Peyer's patch (tissue), 4 donors: ENCODE results near the gene PYGO2. TPM values are rescaled to one million over a fixed set of nuclear protein-coding genes. Genes with fewer than 3 reads are reported as not detected.
"Not testable (repeated sequence)": the region's sequence is repeated elsewhere in the genome, so short reads cannot be mapped to it uniquely, and the experiment has no call there.

Source experiments
- DNase-seq, 3 donors: peaks; one replicate each; pipeline ENCODE4 v3.0.0-alpha.2; 2017 to 2019
- H3K27ac ChIP-seq, 4 donors: fragments of 200-600 bp; sonication (generic); one replicate each; pipeline ENCODE4 v1.5.1; 2016 to 2019
- H3K27me3 ChIP-seq, 2 donors: fragments of 200-600 bp; sonication (generic); one replicate each; pipeline ENCODE4 v1.5.1; 2019
- H3K36me3 ChIP-seq, 3 donors: fragments of 200-600 bp; sonication (generic); one replicate each; pipeline ENCODE4 v1.5.1; 2016 to 2019
- H3K4me1 ChIP-seq, 4 donors: fragments of 200-600 bp; sonication (generic); one replicate each; pipeline ENCODE4 v1.5.1; 2016 to 2019
- H3K4me3 ChIP-seq, 4 donors: fragments of 200-600 bp; sonication (generic); 1 replicate in 3 of 4; 2 replicates in 1 of 4; pipeline ENCODE4 v1.5.1; 2016 to 2019; ENCODE audit warnings: mild to moderate bottlenecking in 1 of 4
- H3K9me3 ChIP-seq, 4 donors: fragments of 200-600 bp; sonication (generic); one replicate each; pipeline ENCODE4 v1.5.1; 2016 to 2019; ENCODE audit warnings: mild to moderate bottlenecking in 1 of 4
- POLR2A ChIP-seq, 2 donors: fragments of 450-650 bp; IDR thresholded peaks; one replicate each; pipeline ENCODE4 v1.5.1; 2017; ENCODE audit warnings: antibody characterized with exemption in 2 of 2, mild to moderate bottlenecking in 2 of 2, moderate library complexity in 2 of 2
- total RNA-seq, 4 donors: library from RNA; depleted of rRNA; stranded (reverse); fragments of >200 nt; gene quantifications; one replicate each; pipeline ENCODE4 v1.1.0, GENCODE V29; 2016
- TF ChIP-seq, protein P1 (sequence below), 6 experiments: fragments of 450-650 bp in 4 of 6; fragments of 200-600 bp in 2 of 6; sonication (generic) in 1 of 6; IDR thresholded peaks; one replicate each; pipeline ENCODE4 v1.5.1; 2017 to 2019; ENCODE audit warnings: antibody characterized with exemption in 6 of 6, mild to moderate bottlenecking in 3 of 6, moderate library complexity in 1 of 6

Gene PYGO2
- total RNA-seq, 4 donors from 2014 or later, result 32.2 to 48.9 (median 34.2) TPM

DNA sequence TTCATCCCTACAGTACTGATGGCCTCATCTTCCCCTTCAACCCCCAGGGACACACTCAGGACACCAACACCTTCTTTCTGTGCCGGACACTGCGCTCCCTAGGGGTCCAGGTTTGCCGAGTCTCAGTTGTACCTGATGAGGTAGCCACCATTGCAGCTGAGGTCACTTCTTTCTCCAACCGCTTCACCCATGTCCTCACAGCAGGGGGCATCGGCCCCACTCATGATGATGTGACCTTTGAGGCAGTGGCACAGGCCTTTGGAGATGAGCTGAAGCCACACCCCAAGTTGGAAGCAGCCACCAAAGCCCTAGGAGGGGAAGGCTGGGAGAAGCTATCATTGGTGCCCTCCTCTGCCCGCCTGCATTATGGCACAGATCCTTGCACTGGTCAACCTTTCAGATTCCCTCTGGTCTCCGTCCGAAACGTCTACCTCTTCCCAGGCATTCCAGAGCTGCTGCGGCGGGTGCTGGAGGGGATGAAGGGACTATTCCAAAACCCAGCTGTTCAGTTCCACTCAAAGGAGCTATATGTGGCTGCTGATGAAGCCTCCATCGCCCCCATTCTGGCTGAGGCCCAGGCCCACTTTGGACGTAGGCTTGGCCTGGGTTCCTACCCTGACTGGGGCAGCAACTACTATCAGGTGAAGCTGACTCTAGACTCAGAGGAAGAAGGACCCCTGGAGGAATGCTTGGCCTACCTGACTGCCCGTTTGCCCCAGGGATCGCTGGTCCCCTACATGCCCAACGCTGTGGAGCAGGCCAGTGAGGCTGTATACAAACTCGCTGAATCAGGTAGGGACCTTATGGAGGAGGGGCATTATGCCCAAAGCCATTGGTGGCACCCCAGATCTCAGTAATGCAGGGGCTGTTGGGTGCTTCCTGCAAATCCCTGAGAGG is 26.7 kb upstream of the PYGO2 start:
- Histone ChIP-seq H3K36me3 (peaks cover 0 to 33% (median 0%) of the 10 kb centered on the region in 3 donors), H3K4me1 (peaks cover 0 to 27% (median 7%) of the 10 kb centered on the region in 4 donors), H3K9me3 (no peaks in the 10 kb centered on the region), H3K4me3 (no peak overlapping the region), H3K27ac (peak overlapping the region in 1 of 4 donors; percentile 46), H3K27me3 (no peaks in the 10 kb centered on the region)
- no peak for TF ChIP-seq POLR2A (IDR thresholded peaks at IDR 0.05)
- TF ChIP-seq, protein P1, sequence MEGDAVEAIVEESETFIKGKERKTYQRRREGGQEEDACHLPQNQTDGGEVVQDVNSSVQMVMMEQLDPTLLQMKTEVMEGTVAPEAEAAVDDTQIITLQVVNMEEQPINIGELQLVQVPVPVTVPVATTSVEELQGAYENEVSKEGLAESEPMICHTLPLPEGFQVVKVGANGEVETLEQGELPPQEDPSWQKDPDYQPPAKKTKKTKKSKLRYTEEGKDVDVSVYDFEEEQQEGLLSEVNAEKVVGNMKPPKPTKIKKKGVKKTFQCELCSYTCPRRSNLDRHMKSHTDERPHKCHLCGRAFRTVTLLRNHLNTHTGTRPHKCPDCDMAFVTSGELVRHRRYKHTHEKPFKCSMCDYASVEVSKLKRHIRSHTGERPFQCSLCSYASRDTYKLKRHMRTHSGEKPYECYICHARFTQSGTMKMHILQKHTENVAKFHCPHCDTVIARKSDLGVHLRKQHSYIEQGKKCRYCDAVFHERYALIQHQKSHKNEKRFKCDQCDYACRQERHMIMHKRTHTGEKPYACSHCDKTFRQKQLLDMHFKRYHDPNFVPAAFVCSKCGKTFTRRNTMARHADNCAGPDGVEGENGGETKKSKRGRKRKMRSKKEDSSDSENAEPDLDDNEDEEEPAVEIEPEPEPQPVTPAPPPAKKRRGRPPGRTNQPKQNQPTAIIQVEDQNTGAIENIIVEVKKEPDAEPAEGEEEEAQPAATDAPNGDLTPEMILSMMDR (IDR thresholded peaks at IDR 0.05), result peak in 1 of 6 experiments; percentile 4
- DNase-seq, result no peak

- no peaks in the 10 kb centered on the region for H3K9me3 ChIP-seq
- H3K4me3 ChIP-seq, result no peak overlapping the region
- peaks cover 0 to 33% (median 0%) of the 10 kb centered on the region in 3 donors for H3K36me3 ChIP-seq
- H3K27ac ChIP-seq, result no peak overlapping the region
- no peak for TF ChIP-seq POLR2A (IDR thresholded peaks at IDR 0.05)
- TF ChIP-seq, protein P1 (IDR thresholded peaks at IDR 0.05), result no peak
- no peaks in the 10 kb centered on the region for H3K27me3 ChIP-seq
- H3K4me1 ChIP-seq, result peaks cover 0 to 32% (median 8%) of the 10 kb centered on the region in 4 donors
- DNase-seq, result no peak
Observed at GRCh38 chr1:154987326-154987725, 25.7 kb upstream of the PYGO2 start.

GRCh38 chr1:154986736-154987135 is 25.2 kb upstream of the PYGO2 start:
- not testable (repeated sequence) for H3K27me3 ChIP-seq, DNase-seq, H3K4me3 ChIP-seq, H3K9me3 ChIP-seq, H3K27ac ChIP-seq
- Histone ChIP-seq H3K36me3 (peaks cover 0 to 32% (median 0%) of the 10 kb centered on the region in 3 donors), H3K4me1 (peaks cover 0 to 36% (median 9%) of the 10 kb centered on the region in 4 donors)

DNA sequence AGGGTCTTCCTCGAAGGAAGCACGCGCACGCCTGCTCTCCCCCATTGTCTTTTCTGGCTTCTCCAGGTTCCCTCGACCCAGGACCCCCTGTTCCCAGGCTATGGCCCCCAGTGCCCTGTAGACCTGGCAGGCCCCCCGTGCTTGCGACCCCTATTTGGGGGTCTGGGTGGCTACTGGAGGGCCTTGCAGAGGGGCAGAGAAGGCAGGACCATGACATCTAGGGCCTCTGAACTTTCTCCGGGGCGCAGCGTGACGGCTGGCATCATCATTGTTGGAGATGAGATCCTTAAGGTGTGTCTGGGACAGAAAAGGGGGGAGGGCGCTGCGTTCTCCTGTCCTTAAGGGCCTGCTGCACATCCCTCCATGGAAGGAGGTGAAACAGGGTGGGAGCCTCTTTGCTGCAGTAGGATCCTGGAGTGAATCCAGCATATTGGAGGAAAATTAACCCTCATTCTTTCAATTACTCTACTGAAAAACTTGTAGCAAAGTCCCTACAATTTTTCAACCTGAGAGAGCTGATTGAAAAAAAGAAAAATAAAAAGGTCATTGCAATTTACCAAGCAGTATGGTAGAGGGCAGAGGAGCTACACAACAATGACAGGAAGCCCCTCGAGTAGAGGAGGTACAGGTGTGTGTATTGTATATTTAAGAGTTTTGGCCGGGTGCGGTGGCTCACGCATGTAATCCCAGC is 22.3 kb upstream of the PYGO2 start:
- Histone ChIP-seq H3K27me3 (no peaks in the 10 kb centered on the region), H3K27ac (peak overlapping the region; percentile 56 to 77 (median 69)), H3K4me1 (peaks cover 0 to 29% (median 9%) of the 10 kb centered on the region in 4 donors), H3K9me3 (no peaks in the 10 kb centered on the region), H3K36me3 (peaks cover 0 to 14% (median 0%) of the 10 kb centered on the region in 3 donors), H3K4me3 (peak overlapping the region; percentile 53 to 84 (median 64))
- TF ChIP-seq POLR2A (IDR thresholded peaks at IDR 0.05), result no peak
- TF ChIP-seq, protein P1 (IDR thresholded peaks at IDR 0.05), result no peak
- no peak for DNase-seq

GRCh38 chr1:154982897-154983648 is 21.5 kb upstream of the PYGO2 start, which contains the start of gene FLAD1:
Gene FLAD1 (plus strand): TSS chr1:154983344. CDS start chr1:154983695, 351 bp downstream.
- TF ChIP-seq, protein P1 (IDR thresholded peaks at IDR 0.05), result no peak
- peak in 1 of 2 donors; percentile 75 for TF ChIP-seq POLR2A (IDR thresholded peaks at IDR 0.05)
- no peaks in the 10 kb centered on the region for H3K27me3 ChIP-seq
- H3K9me3 ChIP-seq, result no peaks in the 10 kb centered on the region
- peak within 1 kb of the TSS; percentile 53 to 84 (median 64) for H3K4me3 ChIP-seq
- H3K27ac ChIP-seq, result peak within 1 kb of the TSS; percentile 56 to 77 (median 70)
- peak; percentile 94 to 99 (median 97) for DNase-seq
- H3K4me1 ChIP-seq, result peaks cover 0 to 20% (median 9%) of the 10 kb centered on the region in 4 donors
- H3K36me3 ChIP-seq, result peaks cover 0 to 11% (median 0%) of the 10 kb centered on the region in 3 donors
